Spleen (tissue), 11 donors: Measurements from ENCODE around the gene GGCX. TPM values are rescaled to one million over a fixed set of nuclear protein-coding genes. Genes with fewer than 3 reads are reported as not detected.
A peak's percentile ranks its signal among the peaks of the same experiment; 100 is the strongest.

Source experiments
- DNase-seq: peaks from one replicate; pipeline ENCODE4 v3.0.0-alpha.2; 2020
- H3K27ac ChIP-seq, 8 donors: fragments of 200-600 bp; sonication (generic) in 7 of 8; 1 replicate in 4 of 8; 2 replicates in 4 of 8; pipeline versions ENCODE4 v1.5.0 to v1.8.0; 2016 to 2021; ENCODE audit warnings: inconsistent platforms in 4 of 8, mild to moderate bottlenecking in 4 of 8, moderate library complexity in 1 of 8
- H3K27me3 ChIP-seq, 7 donors: fragments of 200-600 bp; sonication (generic) in 6 of 7; replicated peaks in 1 of 7; 1 replicate in 4 of 7; 2 replicates in 3 of 7; pipeline versions ENCODE4 v1.5.0 to v1.8.0; 2016 to 2021; ENCODE audit warnings: inconsistent platforms in 3 of 7, mild to moderate bottlenecking in 1 of 7
- H3K36me3 ChIP-seq, 6 donors: fragments of 200-600 bp; sonication (generic) in 5 of 6; 1 replicate in 4 of 6; 2 replicates in 2 of 6; pipeline versions ENCODE4 v1.5.0 to v1.8.0; 2016 to 2021; ENCODE audit warnings: inconsistent platforms in 2 of 6
- H3K4me1 ChIP-seq, 6 donors: fragments of 200-600 bp; sonication (generic) in 5 of 6; 1 replicate in 3 of 6; 2 replicates in 3 of 6; pipeline versions ENCODE4 v1.5.0 to v1.8.0; 2016 to 2021; ENCODE audit warnings: inconsistent platforms in 3 of 6
- H3K4me3 ChIP-seq, 8 donors: fragments of 200-600 bp; sonication (generic) in 7 of 8; 1 replicate in 4 of 8; 2 replicates in 4 of 8; pipeline versions ENCODE4 v1.5.0 to v1.8.0; 2016 to 2021; ENCODE audit warnings: inconsistent platforms in 4 of 8, mild to moderate bottlenecking in 4 of 8, moderate library complexity in 2 of 8
- H3K9me3 ChIP-seq, 8 donors: fragments of 200-600 bp; sonication (generic) in 7 of 8; 1 replicate in 4 of 8; 2 replicates in 4 of 8; pipeline versions ENCODE4 v1.5.0 to v1.8.0; 2016 to 2021; ENCODE audit warnings: inconsistent platforms in 4 of 8
- CTCF ChIP-seq, 11 experiments: fragments of 200-600 bp in 7 of 11; fragments of 450-650 bp in 4 of 11; sonication (generic) in 4 of 11; IDR thresholded peaks in 8 of 11; conservative IDR thresholded peaks in 3 of 11; 1 replicate in 7 of 11; 2 replicates in 4 of 11; pipeline versions ENCODE4 v1.4.0 to v1.8.0; 2016 to 2021; ENCODE audit warnings: antibody characterized with exemption in 11 of 11, inconsistent platforms in 4 of 11, mild to moderate bottlenecking in 1 of 11
- POLR2A ChIP-seq, 3 donors: fragments of 450-650 bp; IDR thresholded peaks; one replicate each; pipeline ENCODE4 v1.5.1; 2017; ENCODE audit warnings: antibody characterized with exemption in 3 of 3, mild to moderate bottlenecking in 1 of 3
- POLR2AphosphoS5 ChIP-seq, 3 donors: sonication (generic); formaldehyde crosslinking; IDR thresholded peaks; one replicate each; pipeline ENCODE4 v1.5.1; 2017; ENCODE audit warnings: antibody characterized with exemption in 3 of 3
- WGBS, 5 donors: extraction: QIAGEN DNeasy Blood & Tissue Kit in 3 of 5; methylation state at CpG; one replicate each; pipeline versions ENCODE4 v1.1.5 to v1.1.7; 2013 to 2018; 5-methylcytosine and 5-hydroxymethylcytosine counted together
- intact Hi-C: fragments of 100-400 bp; cut with DNase I; formaldehyde crosslinking; loops from one replicate; pipeline ENCODE4 v1.15.0; 2023; ENCODE audit warnings: low total_unique reads
- polyA plus RNA-seq, 3 donors: library from polyadenylated mRNA; stranded (reverse); fragments of 200-250 nt; gene quantifications; one replicate each; pipeline ENCODE4 v1.2.1, GENCODE V29; 2013
- total RNA-seq, 7 donors: library from RNA; depleted of rRNA in 3 of 7; stranded (reverse); fragments of >200 nt in 3 of 7; fragmentation: NEBNext Ultra II Directional in 4 of 7; extraction: Animal tissue kit (Norgen Biotek cat#: 25700) in 4 of 7; gene quantifications; one replicate each; pipeline versions ENCODE4 v1.1.0 to v1.2.1, GENCODE V29; 2016 to 2021
- donor health status: healthy with polysubstance abuse.
- donor health status: DM: no; HTN: no; CAD: no; lungs with moderate emphysema.
- donor health status: DM: no; HTN: no; CAD: no.
- donor health status: Bipolar disorder and iron deficiency.
- donor health status: healthy.
- donor health status: DM: no; HTN: no; CAD: no.
- donor health status: DM: yes; HTN: yes; CAD: no.

The GGCX gene
- total and polyA plus RNA-seq, 10 donors, result 11.0 to 42.1 (median 29.5) TPM

DNA sequence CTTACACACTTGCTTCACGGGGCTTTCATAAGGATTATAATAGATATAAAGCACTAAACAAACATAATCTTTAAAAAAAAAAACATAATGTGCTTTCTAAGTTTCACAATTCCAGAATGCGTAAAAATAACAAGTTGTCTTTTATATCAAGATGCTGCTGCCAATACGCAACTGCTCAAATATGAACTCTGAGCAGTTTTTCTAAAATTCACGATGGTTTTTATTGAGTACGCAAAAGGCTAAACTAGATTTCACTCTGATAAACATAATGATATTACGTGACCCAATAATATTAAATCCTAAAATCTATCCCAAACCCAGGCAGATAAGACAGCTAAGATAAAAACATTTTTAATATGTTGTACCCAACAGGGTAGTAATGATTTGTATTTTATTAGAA, 47.0 kb downstream of the GGCX start:
- H3K27me3 ChIP-seq, result no peaks in the 10 kb centered on the region
- DNase-seq, result no peak
- no peak for TF ChIP-seq CTCF (IDR thresholded peaks at IDR 0.05 in 8 of 11, conservative IDR thresholded peaks at IDR 0.05 in 3 of 11)
- no peak for TF ChIP-seq POLR2A (IDR thresholded peaks at IDR 0.05)
- intact Hi-C loops, result no loop called here
- H3K4me1 ChIP-seq, result peaks cover 0 to 27% (median 8%) of the 10 kb centered on the region in 6 donors
- H3K36me3 ChIP-seq, result no peaks in the 10 kb centered on the region
- no peak overlapping the region for H3K27ac ChIP-seq
- no peaks in the 10 kb centered on the region for H3K9me3 ChIP-seq
- no peak overlapping the region for H3K4me3 ChIP-seq
- 88 to 97% (median 96%) methylated on average over 6 of the region's 6 CpGs for WGBS, 5 donors

GRCh38 chr2:85511008-85511811, 50.1 kb downstream of the GGCX start:
- 74 to 84% (median 80%) methylated on average over 6 of the region's 6 CpGs for WGBS, 5 donors
- H3K4me3 ChIP-seq, result no peak overlapping the region
- H3K9me3 ChIP-seq, result no peaks in the 10 kb centered on the region
- intact Hi-C loops, result no loop called here
- H3K36me3 ChIP-seq, result no peaks in the 10 kb centered on the region
- DNase-seq, result no peak
- peaks cover 0 to 16% (median 8%) of the 10 kb centered on the region in 6 donors for H3K4me1 ChIP-seq
- TF ChIP-seq POLR2AphosphoS5 (IDR thresholded peaks at IDR 0.05), result no peak
- TF ChIP-seq CTCF (IDR thresholded peaks at IDR 0.05 in 8 of 11, conservative IDR thresholded peaks at IDR 0.05 in 3 of 11), result no peak
- no peak for TF ChIP-seq POLR2A (IDR thresholded peaks at IDR 0.05)
- peak overlapping the region in 4 of 8 donors; percentile 45 to 56 (median 50) for H3K27ac ChIP-seq
- no peaks in the 10 kb centered on the region for H3K27me3 ChIP-seq

DNA sequence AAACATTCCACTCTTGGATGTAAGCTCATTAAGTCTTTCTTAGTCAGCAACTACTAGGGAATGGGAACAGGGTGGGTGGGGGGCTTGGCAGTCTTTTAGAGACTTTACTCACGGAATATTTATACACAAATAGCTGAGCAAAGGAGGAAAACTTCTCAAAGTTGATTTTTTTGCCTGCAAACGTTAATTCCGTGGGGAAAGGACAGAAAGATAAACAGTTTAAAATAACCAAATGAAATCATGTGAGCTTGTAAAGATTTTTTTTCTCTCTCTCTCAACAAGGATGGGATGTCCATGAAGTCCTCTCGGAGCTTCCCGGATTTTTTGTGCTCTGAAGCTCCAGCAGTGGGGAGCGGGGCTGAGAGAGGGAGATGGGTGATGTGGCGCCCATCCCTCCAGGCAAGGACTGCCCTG, 54.5 kb downstream of the GGCX start:
- no peak overlapping the region for H3K27ac ChIP-seq
- peaks cover 0 to 44% (median 8%) of the 10 kb centered on the region in 6 donors for H3K4me1 ChIP-seq
- H3K4me3 ChIP-seq, result no peak overlapping the region
- 88 to 96% (median 92%) methylated on average over 7 of the region's 7 CpGs for WGBS, 5 donors
- no peak for TF ChIP-seq CTCF (IDR thresholded peaks at IDR 0.05 in 8 of 11, conservative IDR thresholded peaks at IDR 0.05 in 3 of 11)
- no peak for TF ChIP-seq POLR2AphosphoS5 (IDR thresholded peaks at IDR 0.05)
- TF ChIP-seq POLR2A (IDR thresholded peaks at IDR 0.05), result no peak
- no peak for DNase-seq
- no peaks in the 10 kb centered on the region for H3K36me3 ChIP-seq
- intact Hi-C loops, result no loop called here
- H3K27me3 ChIP-seq, result no peaks in the 10 kb centered on the region
- no peaks in the 10 kb centered on the region for H3K9me3 ChIP-seq

DNA sequence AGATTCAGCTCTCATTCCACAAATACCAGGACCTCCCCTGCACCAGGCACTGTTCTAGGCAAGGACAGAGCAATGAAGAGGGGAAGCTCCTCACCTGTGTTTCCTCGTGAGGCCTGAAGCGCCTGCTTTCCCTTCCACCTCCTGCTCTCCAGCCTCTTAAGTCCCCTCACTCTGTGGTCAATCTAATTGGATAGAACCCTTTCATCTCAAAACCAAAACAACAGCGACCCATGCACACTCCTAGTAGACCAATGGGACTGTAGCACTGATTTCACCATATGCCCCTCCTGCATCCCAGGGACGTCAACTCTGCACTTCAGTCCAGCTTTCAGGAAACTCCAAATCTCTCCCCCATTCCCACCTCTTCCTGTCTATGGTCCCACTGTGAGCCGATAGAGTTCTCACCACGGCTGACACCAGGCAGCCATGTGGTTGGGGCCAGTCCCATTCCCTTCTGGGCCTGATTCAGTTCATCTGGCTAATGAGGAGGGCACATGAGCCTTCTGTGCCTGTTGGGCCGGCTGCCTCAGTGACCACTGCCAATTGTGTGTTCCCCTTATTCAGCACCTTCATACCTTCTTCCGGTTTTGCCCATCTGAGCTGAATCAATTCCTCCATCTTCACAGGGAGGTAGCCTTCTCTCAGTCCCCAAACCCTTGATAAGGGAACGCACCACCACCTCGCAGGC, 55.6 kb downstream of the GGCX start:
- TF ChIP-seq POLR2AphosphoS5 (IDR thresholded peaks at IDR 0.05) (no peak), CTCF (IDR thresholded peaks at IDR 0.05 in 8 of 11, conservative IDR thresholded peaks at IDR 0.05 in 3 of 11) (no peak), POLR2A (IDR thresholded peaks at IDR 0.05) (no peak)
- 81 to 88% (median 86%) methylated on average over 10 of the region's 10 CpGs for WGBS, 5 donors
- Histone ChIP-seq H3K4me1 (peaks cover 0 to 44% (median 4%) of the 10 kb centered on the region in 6 donors), H3K27ac (no peak overlapping the region), H3K4me3 (no peak overlapping the region), H3K27me3 (no peaks in the 10 kb centered on the region), H3K36me3 (no peaks in the 10 kb centered on the region), H3K9me3 (no peaks in the 10 kb centered on the region)
- DNase-seq, result no peak
- intact Hi-C loops, result no loop called here
